ACHN (cell line): ENCODE data around the gene FRMPD1.

Experiments used
- DNase-seq: peaks from one replicate; pipeline ENCODE4 v3.0.0-alpha.2; 2015
- in situ Hi-C: cut with HindIII; loops from 2 replicates; pipeline ENCODE4 v1.10.0; 2017; ENCODE audit warnings: low sequenced_read_pairs, low pct_ligation_motif_present, low pct_unique_long_range_greater_than_20kb

The FRMPD1 gene

DNA sequence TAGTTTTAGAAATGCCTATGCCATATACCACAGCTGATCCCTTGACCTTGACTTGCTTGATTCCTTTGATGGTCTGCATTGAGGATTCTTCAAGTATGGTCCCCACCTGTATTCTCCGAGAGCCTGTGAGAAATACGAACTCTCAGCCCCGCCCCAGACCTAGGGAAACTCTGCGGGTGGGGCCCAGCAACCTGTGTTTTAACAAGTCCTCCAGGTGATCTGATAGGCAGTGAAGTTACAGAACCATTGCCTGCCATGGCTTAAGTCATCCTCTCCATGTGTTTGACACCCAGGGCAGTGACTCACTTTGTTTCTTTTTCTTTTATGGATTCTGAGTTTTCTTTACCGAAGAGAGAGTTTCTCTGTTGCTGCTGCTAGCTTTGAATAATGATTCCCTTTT lies 18.5 kb downstream of the FRMPD1 start:
- DNase-seq = no peak
- in situ Hi-C loops = no loop called here

DNA sequence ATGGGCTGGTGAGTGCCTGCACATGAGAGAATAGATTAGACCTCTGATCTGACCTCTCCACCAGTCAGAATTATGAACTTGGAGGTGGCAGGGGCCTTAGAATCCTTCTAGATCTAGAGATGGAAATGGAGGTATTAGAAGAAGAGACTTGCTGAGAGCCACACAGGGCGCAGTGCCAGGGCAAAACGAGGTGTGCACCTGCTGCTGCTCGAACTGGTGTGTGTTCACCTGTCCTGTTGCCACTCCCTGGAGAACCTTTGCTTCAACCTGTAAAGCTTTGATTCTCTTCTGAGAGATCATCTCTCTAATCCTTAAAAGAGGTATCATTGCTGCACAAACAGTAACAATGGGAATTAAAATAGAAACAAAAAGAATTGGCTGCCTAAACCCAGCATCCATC lies 24.9 kb downstream of the FRMPD1 start:
- in situ Hi-C loops = no loop called here
- no peak for DNase-seq

DNA sequence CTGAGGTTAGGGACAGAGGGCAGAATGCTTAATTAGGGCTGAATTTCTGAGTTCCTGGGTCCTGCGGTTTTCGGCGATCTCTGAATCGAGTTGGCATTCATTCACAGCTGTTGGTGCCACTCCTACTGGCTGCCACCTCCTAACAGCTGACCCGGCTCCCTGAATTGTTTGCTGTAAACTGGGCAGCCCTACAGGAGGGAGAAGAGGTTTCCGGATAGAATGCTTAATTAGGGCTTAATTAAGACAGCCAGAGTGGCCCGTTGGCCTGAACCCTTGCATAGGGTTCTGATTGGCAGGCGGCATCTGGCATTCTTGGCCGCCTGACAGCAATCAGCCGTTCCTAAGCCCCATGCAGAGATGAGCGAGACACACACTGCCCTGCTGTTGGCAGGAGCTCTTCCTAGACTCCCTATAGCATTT lies 25.7 kb downstream of the FRMPD1 start:
- DNase-seq = no peak
- in situ Hi-C loops = no loop called here

DNA sequence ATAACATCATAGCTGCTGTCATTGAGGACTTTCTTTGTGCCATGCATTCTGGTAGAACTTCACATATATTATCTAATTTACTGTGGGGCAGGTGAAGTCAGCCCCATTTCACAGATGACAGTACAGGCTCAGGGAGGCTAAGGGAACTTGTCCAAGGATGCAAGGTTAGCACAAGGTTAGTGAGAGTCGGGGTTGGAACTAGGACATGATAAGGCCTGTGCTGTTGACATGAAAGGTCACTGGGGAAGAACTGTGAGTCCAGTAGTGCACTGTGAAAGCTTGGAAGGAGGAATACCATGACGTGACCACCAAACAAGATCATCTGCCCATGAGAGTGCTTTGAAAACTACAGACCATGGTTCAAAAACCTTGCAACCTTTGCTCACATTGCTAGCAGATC lies 26.7 kb downstream of the FRMPD1 start:
- in situ Hi-C loops = no loop called here
- DNase-seq = no peak

DNA sequence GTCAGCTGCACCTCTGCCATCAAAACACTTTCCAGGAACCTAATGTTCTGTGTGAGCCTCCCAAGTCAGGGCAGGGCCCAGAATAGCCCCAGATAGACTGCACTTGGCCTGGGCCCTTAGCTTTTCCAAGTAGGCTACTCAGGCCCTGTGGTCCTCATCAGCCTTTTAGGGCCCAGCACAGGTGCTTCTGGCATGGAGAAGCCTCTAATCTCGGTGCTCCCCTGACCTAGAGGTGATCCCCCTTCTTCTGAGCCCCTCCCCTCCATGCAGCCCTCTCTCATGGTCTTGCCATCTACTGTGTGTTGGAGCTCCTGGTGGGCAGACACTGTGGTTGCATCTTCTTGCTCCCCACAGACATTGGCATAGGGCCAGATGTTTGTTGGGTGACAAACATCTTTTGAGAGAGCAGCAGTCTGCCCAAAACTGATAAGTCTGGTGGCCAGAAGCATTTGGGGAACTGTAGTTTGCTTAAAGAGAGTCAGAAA lies 28.1 kb downstream of the FRMPD1 start:
- in situ Hi-C loops = no loop called here
- DNase-seq = no peak

- in situ Hi-C loops = no loop called here
Observed at GRCh38 chr9:37679649-37680402, 29.1 kb downstream of the FRMPD1 start.

GRCh38 chr9:37682951-37683350 lies 32.2 kb downstream of the FRMPD1 start:
- no peak for DNase-seq
- in situ Hi-C loops = no loop called here

More at GRCh38 chr9:37679649-37680402, 29.1 kb downstream of the FRMPD1 start:
- DNase-seq = no peak

DNA sequence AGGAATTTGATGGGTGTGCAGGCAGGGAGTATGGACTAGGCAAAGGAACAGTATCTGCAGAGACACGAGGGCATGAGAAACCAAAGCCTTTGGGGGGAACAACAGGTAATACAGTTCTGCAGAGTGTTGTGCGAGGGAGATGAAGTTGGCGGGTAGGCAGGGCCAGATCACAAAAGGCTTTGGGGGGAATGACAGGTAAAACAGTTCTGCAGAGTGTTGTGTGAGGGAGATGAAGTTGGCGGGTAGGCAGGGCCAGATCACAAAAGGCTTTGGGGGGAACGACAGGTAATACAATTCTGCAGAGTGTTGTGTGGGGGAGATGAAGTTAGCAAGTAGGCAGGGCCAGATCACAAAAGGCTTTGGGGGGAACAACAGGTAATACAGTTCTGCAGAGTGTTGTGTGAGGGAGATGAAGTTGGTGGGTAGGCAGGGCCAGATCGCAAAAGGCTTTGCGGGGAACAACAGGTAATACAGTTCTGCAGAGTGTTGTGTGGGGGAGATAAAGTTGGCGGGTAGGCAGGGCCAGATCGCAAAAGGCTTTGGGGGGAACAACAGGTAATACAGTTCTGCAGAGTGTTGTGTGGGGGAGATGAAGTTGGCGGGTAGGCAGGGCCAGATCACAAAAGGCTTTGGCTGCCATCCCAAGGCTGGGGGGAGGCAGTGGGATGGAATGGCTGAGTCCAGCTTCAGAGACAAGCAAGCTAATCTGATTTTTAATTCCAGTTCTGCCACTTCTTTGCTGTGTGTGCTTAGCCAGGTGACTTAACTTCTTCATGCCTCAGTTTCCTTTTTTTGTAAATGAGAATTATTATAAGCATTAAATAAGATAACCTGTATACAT lies 33.0 kb downstream of the FRMPD1 start:
- in situ Hi-C loops = no loop called here

DNA sequence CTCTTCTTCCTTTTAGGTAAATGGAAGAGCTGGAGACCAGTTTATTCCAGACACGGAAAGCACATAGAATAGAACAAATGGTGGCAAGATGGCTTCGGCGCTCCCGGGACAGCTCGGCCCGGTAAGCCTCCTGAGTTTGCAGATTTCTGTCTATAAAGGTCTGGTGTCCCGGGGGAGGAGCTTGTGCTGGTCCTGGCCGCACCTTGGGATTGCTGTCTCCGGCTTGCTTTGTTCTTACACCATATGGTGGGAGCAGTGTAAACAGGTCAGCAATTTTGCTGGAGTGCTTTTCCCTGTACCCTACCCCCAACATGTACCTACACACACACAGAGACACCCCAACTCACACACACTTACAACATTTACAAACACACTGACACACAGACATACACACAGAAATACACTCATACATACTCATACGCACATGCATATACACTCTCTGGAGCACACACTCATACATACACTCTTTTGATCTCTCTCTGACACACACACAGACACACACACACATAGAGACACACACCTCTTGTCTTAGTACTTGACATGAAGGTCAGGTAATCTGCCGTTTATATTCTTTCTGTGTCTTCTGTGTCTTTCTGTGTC lies 42.0 kb downstream of the FRMPD1 start:
- in situ Hi-C loops = no loop called here
- DNase-seq = no peak

More for the DNA sequence above, 33.0 kb downstream of the FRMPD1 start:
- DNase-seq = no peak

- DNase-seq = no peak
- in situ Hi-C loops = no loop called here
Observed at GRCh38 chr9:37693260-37693659, 42.5 kb downstream of the FRMPD1 start.

DNA sequence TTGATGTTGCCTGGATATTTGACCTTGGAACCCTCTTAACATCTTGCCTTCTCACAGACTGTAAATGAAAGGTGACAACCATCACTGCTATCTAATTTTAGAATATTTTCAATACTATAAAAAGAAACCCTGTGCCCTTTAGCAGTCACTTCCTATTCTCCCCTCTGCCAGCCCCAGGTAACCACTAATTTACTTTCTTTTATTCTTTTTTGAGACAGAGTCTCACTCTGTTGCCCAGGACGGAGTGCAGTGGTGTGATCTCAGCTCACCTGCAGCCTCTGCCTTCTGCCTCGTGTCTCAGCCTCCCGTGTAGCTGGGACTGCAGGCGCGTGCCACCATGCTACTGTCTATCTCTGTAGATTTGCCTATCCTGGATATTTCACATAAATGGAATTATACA lies 43.6 kb downstream of the FRMPD1 start:
- in situ Hi-C loops = no loop called here
- DNase-seq = no peak

- in situ Hi-C loops = no loop called here
- DNase-seq = no peak
Observed at GRCh38 chr9:37696528-37696927, 45.8 kb downstream of the FRMPD1 start.

GRCh38 chr9:37700131-37700530 lies 49.4 kb downstream of the FRMPD1 start:
- in situ Hi-C loops = no loop called here
- no peak for DNase-seq

DNA sequence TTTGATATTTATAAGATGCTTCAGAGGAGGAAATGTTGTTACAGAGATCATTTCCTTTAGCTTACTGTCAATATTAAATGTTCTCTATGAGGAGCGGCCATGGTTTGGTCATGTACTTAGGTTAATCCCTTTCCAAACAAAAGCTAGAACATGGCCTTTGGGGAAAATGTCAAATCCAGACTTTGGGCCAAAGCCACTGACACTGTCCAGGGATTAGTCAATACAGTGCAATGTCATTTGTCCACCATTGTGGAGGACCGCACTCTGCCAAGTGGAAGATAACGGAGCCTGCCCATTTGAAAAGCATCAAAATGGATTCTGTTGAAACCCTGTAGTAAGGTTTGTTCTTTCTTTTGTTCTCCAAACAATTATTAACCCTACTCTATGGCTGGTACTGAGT lies 50.1 kb downstream of the FRMPD1 start:
- no peak for DNase-seq
- in situ Hi-C loops = no loop called here

DNA sequence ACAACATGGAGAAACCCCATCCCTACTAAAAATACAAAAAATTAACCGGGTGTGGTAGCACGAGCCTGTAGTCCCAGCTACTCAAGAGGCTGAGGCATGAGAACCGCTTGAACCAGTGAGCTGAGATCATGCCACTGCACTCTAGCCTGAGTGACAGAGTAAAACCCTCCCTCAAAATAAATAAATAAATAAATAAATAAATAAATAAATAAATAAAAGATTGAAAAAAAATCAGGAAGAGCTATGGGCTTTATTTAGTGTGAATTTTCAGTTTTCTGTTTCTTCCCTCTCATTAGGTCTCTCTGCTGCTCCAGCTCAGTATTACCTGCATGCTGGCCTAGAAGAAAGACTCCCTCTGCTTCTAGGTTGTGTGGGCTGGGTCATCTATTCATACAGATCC lies 55.0 kb downstream of the FRMPD1 start:
- no peak for DNase-seq
- in situ Hi-C loops = no loop called here

DNA sequence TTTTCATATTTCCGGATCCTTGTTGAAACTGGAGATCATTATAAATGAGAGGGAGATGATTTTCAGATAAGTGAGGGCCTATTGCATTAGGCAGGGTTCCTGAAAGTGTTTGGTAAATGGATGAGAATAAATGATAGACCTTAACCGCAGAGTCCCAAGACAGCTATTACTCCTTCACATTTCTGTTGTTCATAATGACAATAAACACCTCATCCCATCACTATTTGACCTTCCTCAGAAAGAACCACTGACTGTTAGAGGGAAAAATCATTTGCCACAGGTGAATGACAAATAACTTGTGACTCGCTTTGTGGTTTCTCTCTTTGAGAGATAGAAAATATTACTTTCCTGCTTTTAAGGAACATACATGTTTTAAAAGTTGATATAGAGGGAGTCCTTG lies 55.5 kb downstream of the FRMPD1 start:
- no peak for DNase-seq
- in situ Hi-C loops = no loop called here

DNA sequence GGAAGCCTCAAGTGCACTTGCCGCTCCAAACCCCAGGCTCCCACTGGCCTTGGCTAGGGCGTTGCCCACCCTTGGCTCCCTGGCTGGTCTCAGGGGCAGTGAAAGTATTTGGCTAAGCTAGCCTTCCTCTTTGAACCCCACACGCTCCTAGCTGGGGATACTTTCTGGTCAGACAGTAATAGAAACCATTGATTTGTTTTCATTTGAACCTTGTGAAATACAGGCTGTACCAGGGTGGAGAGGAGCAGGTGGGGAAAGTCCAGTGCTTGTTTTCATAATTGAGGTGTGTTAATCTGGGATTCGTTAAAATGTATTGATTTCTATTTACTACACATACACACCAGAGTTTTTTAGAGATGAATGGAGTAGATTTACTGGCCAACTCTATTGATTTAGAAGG lies 57.0 kb downstream of the FRMPD1 start:
- DNase-seq = no peak
- in situ Hi-C loops = no loop called here

GRCh38 chr9:37710046-37710445 lies 59.3 kb downstream of the FRMPD1 start:
- no peak for DNase-seq
- in situ Hi-C loops = no loop called here

GRCh38 chr9:37715260-37715659 lies 64.5 kb downstream of the FRMPD1 start:
- in situ Hi-C loops = no loop called here
- DNase-seq = no peak
